HCT116 (cell line): ENCODE measurements around the gene GAS2. TPM values are rescaled to one million over a fixed set of nuclear protein-coding genes. Genes with fewer than 3 reads are reported as not detected.

Source experiments
- ATAC-seq: fragments of 200-7000 bp; cut with Tn5 transposase; 2 replicates; pipeline ENCODE4 v1.9.1; 2020; ENCODE audit warnings: mild to moderate bottlenecking, moderate library complexity
- BruUV-seq: library from RNA; stranded (reverse); fragments of 400-500 nt; replicated peaks from 2 replicates; lab custom pipeline; 2021; lab: Mats Ljungman, UMichigan
- CTCF ChIA-PET: fragments of 300-600 bp; sonication (Branson Sonifier 250); formaldehyde crosslinking; loops from one replicate; lab custom pipeline; 2021; ENCODE audit warnings: antibody characterized with exemption; lab: Charles Lee
- POLR2A ChIA-PET: fragments of 300-600, 350-600 bp; sonication (Branson Sonifier 250); formaldehyde crosslinking; loops from one replicate; lab custom pipeline; 2021; ENCODE audit warnings: antibody characterized with exemption; lab: Charles Lee
- RAD21 ChIA-PET, 2 experiments: fragments of 300-600 bp; sonication (Branson Sonifier 250); formaldehyde crosslinking; loops; one replicate each; lab custom pipeline; 2023; ENCODE audit warnings: low total read pairs in 2 of 2; ENCODE audit not compliant: uncharacterized antibody in 2 of 2, unreplicated experiment in 2 of 2, low non-redundant PET in 1 of 2; lab: Charles Lee
- DNase-seq: peaks from one replicate; pipeline ENCODE4 v3.0.0-alpha.2; 2010; ENCODE audit warnings: low read depth, low spot score
- H2AFZ ChIP-seq: fragments of 200-600 bp; shearing (Covaris generic), sonication (generic); 2 replicates; pipeline ENCODE4 v1.6.1; 2017; ENCODE audit warnings: low read depth, mixed run types, mixed read lengths, antibody characterized with exemption, low read length; ENCODE audit not compliant: poor library complexity, severe bottlenecking
- H3K27ac ChIP-seq: 2 replicates; pipeline ENCODE4 v1.5.1; 2012; ENCODE audit warnings: low read depth, low read length
- H3K27me3 ChIP-seq: fragments of 200-600 bp; sonication (generic); 2 replicates; pipeline ENCODE4 v1.6.1; 2016; ENCODE audit warnings: mixed run types, low read length, mixed read lengths; ENCODE audit not compliant: insufficient read depth
- H3K36me3 ChIP-seq, 2 experiments: fragments of 200-500 bp in 1 of 2; fragments of 200-600 bp in 1 of 2; sonication (Bioruptor generic) in 1 of 2; sonication (generic) in 1 of 2; 2 replicates each; pipeline versions ENCODE4 v1.5.1 to v1.6.1; 2014 to 2016; ENCODE audit warnings: low read length in 2 of 2, inconsistent platforms in 1 of 2, mixed read lengths in 1 of 2, mixed run types in 1 of 2; ENCODE audit not compliant: insufficient read depth in 2 of 2, control insufficient read depth in 1 of 2
- H3K4me1 ChIP-seq, 2 experiments: fragments of 200-600 bp in 1 of 2; sonication (generic) in 1 of 2; 2 replicates each; pipeline versions ENCODE4 v1.5.1 to v1.6.1; 2012 to 2017; ENCODE audit warnings: low read length in 2 of 2, inconsistent platforms in 1 of 2, mild to moderate bottlenecking in 1 of 2, mixed read lengths in 1 of 2, mixed run types in 1 of 2, moderate library complexity in 1 of 2; ENCODE audit not compliant: insufficient read depth in 2 of 2, control insufficient read depth in 1 of 2
- H3K4me2 ChIP-seq: fragments of 200-600 bp; sonication (generic); 2 replicates; pipeline ENCODE4 v1.6.1; 2017; ENCODE audit warnings: mixed run types, low read length, mixed read lengths
- H3K4me3 ChIP-seq, 2 experiments: fragments of 200-600 bp in 1 of 2; sonication (generic) in 1 of 2; replicated peaks in 1 of 2; 2 replicates each; pipeline ENCODE4 v1.5.1; 2011 to 2016; ENCODE audit warnings: low read length in 2 of 2, control low read depth in 1 of 2, low read depth in 1 of 2, mild to moderate bottlenecking in 1 of 2, mixed read lengths in 1 of 2, mixed run types in 1 of 2
- H3K79me2 ChIP-seq: fragments of 200-600 bp; sonication (generic); 2 replicates; pipeline ENCODE4 v1.6.1; 2017; ENCODE audit warnings: mild to moderate bottlenecking, mixed run types, low read length, moderate library complexity, mixed read lengths; ENCODE audit not compliant: insufficient read depth
- H3K9ac ChIP-seq: fragments of 200-600 bp; sonication (generic); 2 replicates; pipeline ENCODE4 v1.6.1; 2016; ENCODE audit warnings: low read length, mixed read lengths
- H3K9me2 ChIP-seq: fragments of 200-600 bp; sonication (generic), shearing (Covaris generic); 2 replicates; pipeline ENCODE4 v1.6.1; 2017; ENCODE audit warnings: mixed run types, mild to moderate bottlenecking, moderate library complexity; ENCODE audit not compliant: insufficient read depth
- H3K9me3 ChIP-seq, 2 experiments: fragments of 200-500 bp in 1 of 2; fragments of 200-600 bp in 1 of 2; sonication (Bioruptor generic) in 1 of 2; sonication (generic) in 1 of 2; 2 replicates each; pipeline ENCODE4 v1.6.1; 2014 to 2017; ENCODE audit warnings: low read length in 2 of 2, mixed read lengths in 2 of 2, inconsistent platforms in 1 of 2, low read depth in 1 of 2, mild to moderate bottlenecking in 1 of 2, mixed run types in 1 of 2, moderate library complexity in 1 of 2; ENCODE audit not compliant: control insufficient read depth in 1 of 2, insufficient read depth in 1 of 2
- H4K20me1 ChIP-seq: fragments of 200-600 bp; sonication (generic), shearing (Covaris generic); 2 replicates; pipeline ENCODE4 v1.6.1; 2017; ENCODE audit warnings: mixed run types, mild to moderate bottlenecking, moderate library complexity; ENCODE audit not compliant: insufficient read depth
- CBX3 ChIP-seq: IDR thresholded peaks from 2 replicates; pipeline ENCODE4 v1.6.1; 2012; ENCODE audit warnings: low read depth
- EZH2 ChIP-seq: fragments of 200-600 bp; sonication (generic); IDR thresholded peaks from 2 replicates; pipeline ENCODE4 v1.6.1; 2017; ENCODE audit warnings: antibody characterized with exemption, mixed run types
- FOSL1 ChIP-seq: IDR thresholded peaks from 2 replicates; pipeline ENCODE4 v1.6.1; 2012; ENCODE audit warnings: low read depth
- POLR2A ChIP-seq: IDR thresholded peaks from 2 replicates; pipeline ENCODE4 v1.7.0; 2011; ENCODE audit warnings: borderline replicate concordance; ENCODE audit not compliant: insufficient read depth, insufficient read length; ENCODE audit errors: extremely low read depth
- SP1 ChIP-seq: IDR thresholded peaks from 2 replicates; pipeline ENCODE4 v1.6.1; 2012; ENCODE audit warnings: low read depth
- TCF7L2 ChIP-seq: IDR thresholded peaks from 2 replicates; pipeline ENCODE4 v1.7.0; 2011; ENCODE audit warnings: borderline replicate concordance, inconsistent platforms; ENCODE audit not compliant: insufficient read depth, insufficient read length; ENCODE audit errors: extremely low read depth
- YY1 ChIP-seq: IDR thresholded peaks from 2 replicates; pipeline ENCODE4 v1.6.1; 2011; ENCODE audit warnings: low read length, low read depth, moderate library complexity, mild to moderate bottlenecking; ENCODE audit not compliant: insufficient replicate concordance; ENCODE audit errors: extremely low read depth
- ZFX ChIP-seq: fragments of 450-650 bp; IDR thresholded peaks from 2 replicates; pipeline ENCODE4 v1.6.1; 2017
- ZNF274 ChIP-seq: fragments of 200-500 bp; sonication (Bioruptor generic); IDR thresholded peaks from 2 replicates; pipeline ENCODE4 v1.6.1; 2014; ENCODE audit warnings: mild to moderate bottlenecking, low read depth, low read length, inconsistent platforms
- intact Hi-C: fragments of 100-400 bp; cut with micrococcal nuclease; formaldehyde crosslinking; loops from 2 replicates; pipeline ENCODE4 v1.10.0; 2022
- total RNA-seq: library from RNA; stranded (reverse); gene quantifications from one replicate; pipeline ENCODE4 v1.2.1, GENCODE V29; 2021; ENCODE audit not compliant: unreplicated experiment
- TF ChIP-seq, protein P1 (sequence below): IDR thresholded peaks from 2 replicates; pipeline ENCODE4 v1.6.1; 2012
- TF ChIP-seq, protein P2 (sequence below): IDR thresholded peaks from 2 replicates; pipeline ENCODE4 v1.6.1; 2012
- TF ChIP-seq, protein P3 (sequence below), 3 experiments: fragments of 200-600 bp in 1 of 3; sonication (generic) in 1 of 3; IDR thresholded peaks in 2 of 3; conservative IDR thresholded peaks in 1 of 3; 2 replicates each; pipeline ENCODE4 v1.5.1; 2012 to 2017; ENCODE audit warnings: low read depth in 2 of 3, low read length in 2 of 3, antibody characterized with exemption in 1 of 3, borderline replicate concordance in 1 of 3, control low read depth in 1 of 3, mild to moderate bottlenecking in 1 of 3, mixed read lengths in 1 of 3, mixed run types in 1 of 3, moderate library complexity in 1 of 3; ENCODE audit not compliant: insufficient read depth in 1 of 3
- TF ChIP-seq, protein P4 (sequence below): IDR thresholded peaks from 2 replicates; pipeline ENCODE4 v1.6.1; 2011; ENCODE audit warnings: mild to moderate bottlenecking, low read length, moderate library complexity; ENCODE audit not compliant: insufficient replicate concordance; ENCODE audit errors: extremely low read depth

GAS2 gene
- total RNA-seq, 1 experiment from 2014 or later, result not detected

DNA sequence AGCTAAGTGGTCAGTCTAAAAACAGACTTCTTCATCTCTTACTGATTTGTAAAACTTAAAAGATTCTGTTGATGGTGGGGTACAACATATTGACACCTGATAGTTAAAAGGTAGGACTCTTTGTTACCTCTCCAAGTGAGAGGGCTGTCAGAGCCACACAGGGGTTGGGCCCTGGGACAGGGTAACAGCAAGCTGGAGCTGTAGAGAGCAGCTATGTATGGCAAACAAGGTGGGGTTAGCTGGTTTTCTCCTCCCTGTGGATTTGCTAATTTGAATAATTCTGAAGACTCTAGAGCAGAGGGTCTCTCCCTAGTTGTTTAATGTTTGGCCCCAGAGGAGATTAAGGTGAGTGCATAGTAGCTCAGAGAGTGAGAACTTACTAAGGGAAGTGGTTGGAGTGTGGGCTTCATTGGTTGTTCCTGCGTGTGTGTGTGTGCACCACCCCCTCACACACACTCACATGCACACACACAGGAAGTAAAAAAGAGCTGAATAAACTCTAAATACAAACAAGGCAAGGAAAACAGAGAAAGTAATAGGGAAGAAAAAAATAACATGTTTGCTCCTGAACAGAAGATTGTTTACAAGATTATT lies 9.2 kb upstream of the GAS2 start:
- Histone ChIP-seq H2AFZ (no peak overlapping the region), H3K27ac (no peak overlapping the region), H3K79me2 (no peaks in the 10 kb centered on the region), H4K20me1 (no peaks in the 10 kb centered on the region), H3K4me3 (no peak overlapping the region), H3K9me3 (no peaks in the 10 kb centered on the region), H3K4me2 (no peak overlapping the region), H3K27me3 (peaks cover 34% of the 10 kb centered on the region), H3K36me3 (no peaks in the 10 kb centered on the region), H3K9ac (no peak overlapping the region), H3K4me1 (no peaks in the 10 kb centered on the region), H3K9me2 (no peaks in the 10 kb centered on the region)
- DNase-seq, result no peak
- no TSS peak for BruUV-seq
- ChIA-PET RAD21 (no interaction called here), CTCF (no interaction called here), POLR2A (no interaction called here)
- no peak for ATAC-seq
- TF ChIP-seq POLR2A (no peak), EZH2 (no peak), FOSL1 (no peak), TCF7L2 (no peak), ZFX (no peak), YY1 (no peak), ZNF274 (no peak)
- TF ChIP-seq, protein P1, sequence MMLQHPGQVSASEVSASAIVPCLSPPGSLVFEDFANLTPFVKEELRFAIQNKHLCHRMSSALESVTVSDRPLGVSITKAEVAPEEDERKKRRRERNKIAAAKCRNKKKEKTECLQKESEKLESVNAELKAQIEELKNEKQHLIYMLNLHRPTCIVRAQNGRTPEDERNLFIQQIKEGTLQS, result no peak
- intact Hi-C loops, result no loop called here

DNA sequence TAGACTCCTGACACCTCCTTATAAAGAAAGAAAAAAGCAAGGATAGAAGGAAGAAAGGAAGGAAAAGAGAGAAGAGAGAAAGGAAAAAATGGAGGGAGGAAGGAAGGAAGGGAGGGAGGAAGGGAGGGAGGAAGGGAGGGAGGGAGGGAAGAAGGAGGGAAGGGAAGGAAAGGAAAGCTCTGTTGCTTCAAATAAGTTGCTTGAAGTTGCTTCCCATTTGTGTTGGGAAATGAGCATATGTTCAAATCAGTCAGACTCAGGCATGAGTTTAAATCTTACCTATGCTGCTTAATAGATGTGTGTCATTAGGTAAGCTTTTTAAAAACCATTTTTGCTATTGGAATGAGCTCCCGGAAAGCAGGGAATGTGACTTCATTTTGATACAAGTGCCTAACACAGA lies 6.6 kb upstream of the GAS2 start:
- Histone ChIP-seq H3K4me3 (no peak overlapping the region), H3K27ac (no peak overlapping the region), H3K79me2 (no peaks in the 10 kb centered on the region), H3K9ac (no peak overlapping the region), H3K36me3 (no peaks in the 10 kb centered on the region), H3K4me2 (no peak overlapping the region), H3K9me2 (no peaks in the 10 kb centered on the region), H3K4me1 (no peaks in the 10 kb centered on the region), H3K27me3 (peaks cover 34% of the 10 kb centered on the region), H4K20me1 (no peaks in the 10 kb centered on the region), H3K9me3 (no peaks in the 10 kb centered on the region), H2AFZ (no peak overlapping the region)
- ChIA-PET CTCF (no interaction called here), POLR2A (no interaction called here), RAD21 (no interaction called here)
- no peak for DNase-seq
- intact Hi-C loops, result no loop called here
- no peak for ATAC-seq
- BruUV-seq, result no TSS peak
- TF ChIP-seq CBX3 (no peak), SP1 (no peak), FOSL1 (no peak)
- TF ChIP-seq, protein P2, sequence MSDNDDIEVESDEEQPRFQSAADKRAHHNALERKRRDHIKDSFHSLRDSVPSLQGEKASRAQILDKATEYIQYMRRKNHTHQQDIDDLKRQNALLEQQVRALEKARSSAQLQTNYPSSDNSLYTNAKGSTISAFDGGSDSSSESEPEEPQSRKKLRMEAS, result no peak
- TF ChIP-seq, protein P3, sequence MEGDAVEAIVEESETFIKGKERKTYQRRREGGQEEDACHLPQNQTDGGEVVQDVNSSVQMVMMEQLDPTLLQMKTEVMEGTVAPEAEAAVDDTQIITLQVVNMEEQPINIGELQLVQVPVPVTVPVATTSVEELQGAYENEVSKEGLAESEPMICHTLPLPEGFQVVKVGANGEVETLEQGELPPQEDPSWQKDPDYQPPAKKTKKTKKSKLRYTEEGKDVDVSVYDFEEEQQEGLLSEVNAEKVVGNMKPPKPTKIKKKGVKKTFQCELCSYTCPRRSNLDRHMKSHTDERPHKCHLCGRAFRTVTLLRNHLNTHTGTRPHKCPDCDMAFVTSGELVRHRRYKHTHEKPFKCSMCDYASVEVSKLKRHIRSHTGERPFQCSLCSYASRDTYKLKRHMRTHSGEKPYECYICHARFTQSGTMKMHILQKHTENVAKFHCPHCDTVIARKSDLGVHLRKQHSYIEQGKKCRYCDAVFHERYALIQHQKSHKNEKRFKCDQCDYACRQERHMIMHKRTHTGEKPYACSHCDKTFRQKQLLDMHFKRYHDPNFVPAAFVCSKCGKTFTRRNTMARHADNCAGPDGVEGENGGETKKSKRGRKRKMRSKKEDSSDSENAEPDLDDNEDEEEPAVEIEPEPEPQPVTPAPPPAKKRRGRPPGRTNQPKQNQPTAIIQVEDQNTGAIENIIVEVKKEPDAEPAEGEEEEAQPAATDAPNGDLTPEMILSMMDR (IDR thresholded peaks at IDR 0.05 in 2 of 3, conservative IDR thresholded peaks at IDR 0.05 in 1 of 3; ENCODE audit: borderline replicate concordance in 1 of 3, insufficient read depth in 1 of 3, low read depth in 2 of 3, low read length in 2 of 3), result no peak
- TF ChIP-seq, protein P4, sequence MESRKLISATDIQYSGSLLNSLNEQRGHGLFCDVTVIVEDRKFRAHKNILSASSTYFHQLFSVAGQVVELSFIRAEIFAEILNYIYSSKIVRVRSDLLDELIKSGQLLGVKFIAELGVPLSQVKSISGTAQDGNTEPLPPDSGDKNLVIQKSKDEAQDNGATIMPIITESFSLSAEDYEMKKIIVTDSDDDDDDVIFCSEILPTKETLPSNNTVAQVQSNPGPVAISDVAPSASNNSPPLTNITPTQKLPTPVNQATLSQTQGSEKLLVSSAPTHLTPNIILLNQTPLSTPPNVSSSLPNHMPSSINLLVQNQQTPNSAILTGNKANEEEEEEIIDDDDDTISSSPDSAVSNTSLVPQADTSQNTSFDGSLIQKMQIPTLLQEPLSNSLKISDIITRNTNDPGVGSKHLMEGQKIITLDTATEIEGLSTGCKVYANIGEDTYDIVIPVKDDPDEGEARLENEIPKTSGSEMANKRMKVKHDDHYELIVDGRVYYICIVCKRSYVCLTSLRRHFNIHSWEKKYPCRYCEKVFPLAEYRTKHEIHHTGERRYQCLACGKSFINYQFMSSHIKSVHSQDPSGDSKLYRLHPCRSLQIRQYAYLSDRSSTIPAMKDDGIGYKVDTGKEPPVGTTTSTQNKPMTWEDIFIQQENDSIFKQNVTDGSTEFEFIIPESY, result no peak
